NT2/D1 (cell line): ENCODE measurements around the gene HSF4.

Experiments
- YY1 ChIP-seq: IDR thresholded peaks from 2 replicates; pipeline ENCODE4 v1.6.1; 2011; ENCODE audit not compliant: insufficient read length, insufficient read depth
- ZNF274 ChIP-seq: IDR thresholded peaks from 2 replicates; pipeline ENCODE4 v1.6.1; 2011; ENCODE audit warnings: mild to moderate bottlenecking, low read depth, low read length

DNA sequence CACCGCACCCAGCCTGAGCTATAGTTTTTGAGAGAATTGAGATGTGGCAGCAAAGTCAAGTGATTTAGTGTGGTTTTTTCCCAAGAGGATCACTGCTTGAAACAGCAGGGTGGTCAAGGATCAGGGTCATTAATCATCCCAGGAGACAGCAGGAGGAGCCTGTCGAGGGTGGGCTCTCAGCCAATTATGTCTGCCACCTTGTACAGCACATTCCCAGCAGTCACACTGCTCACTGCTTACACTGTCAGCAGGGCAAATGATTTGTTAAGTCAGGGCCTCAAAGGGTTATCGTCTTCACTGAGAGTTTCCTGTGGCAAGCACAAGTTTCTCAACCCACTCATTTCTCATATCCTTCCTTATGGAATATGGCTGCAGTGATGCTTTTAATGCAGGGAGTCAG, 26.9 kb upstream of the HSF4 start:
- TF ChIP-seq YY1 (no peak), ZNF274 (no peak)
